Stomach (tissue), 4 donors: Measurements from ENCODE around the gene JTB.

Source experiments
- CTCF ChIP-seq, 7 experiments: fragments of 450-650 bp in 4 of 7; fragments of 200-600 bp in 3 of 7; sonication (generic) in 3 of 7; IDR thresholded peaks; one replicate each; pipeline ENCODE4 v1.5.1; 2016 to 2019; ENCODE audit warnings: antibody characterized with exemption in 7 of 7, control low read depth in 2 of 7, mild to moderate bottlenecking in 1 of 7
- POLR2A ChIP-seq, 4 donors: fragments of 450-650 bp; IDR thresholded peaks; one replicate each; pipeline ENCODE4 v1.6.1; 2016; ENCODE audit warnings: antibody characterized with exemption in 4 of 4, control low read depth in 2 of 4, mild to moderate bottlenecking in 1 of 4, moderate library complexity in 1 of 4

DNA sequence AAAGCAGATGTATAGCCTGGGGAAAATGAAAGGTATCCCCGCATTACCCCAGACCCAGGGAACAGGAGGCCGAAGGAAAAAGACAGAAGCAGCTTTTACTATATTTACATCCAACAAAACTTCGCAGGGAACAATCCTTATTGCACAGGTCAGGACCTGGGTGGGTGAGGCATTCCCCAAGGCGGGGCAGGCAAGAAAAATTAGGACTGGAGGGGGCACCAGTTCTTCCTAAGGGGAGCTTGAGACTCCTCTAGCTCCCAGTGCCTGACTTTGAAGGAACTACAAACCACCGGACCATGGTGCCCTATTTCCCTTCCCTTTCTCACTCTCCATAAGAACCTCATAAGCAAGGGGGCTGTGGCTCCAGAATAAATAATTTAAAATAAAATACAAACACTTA is 48.0 kb downstream of the JTB start:
- TF ChIP-seq CTCF (IDR thresholded peaks at IDR 0.05) (no peak), POLR2A (IDR thresholded peaks at IDR 0.05) (no peak)
